Measurements from ENCODE around the gene MYL5. TPM values are rescaled to one million over a fixed set of nuclear protein-coding genes. Genes with fewer than 3 reads are reported as not detected.

MYL5 gene, protein sequence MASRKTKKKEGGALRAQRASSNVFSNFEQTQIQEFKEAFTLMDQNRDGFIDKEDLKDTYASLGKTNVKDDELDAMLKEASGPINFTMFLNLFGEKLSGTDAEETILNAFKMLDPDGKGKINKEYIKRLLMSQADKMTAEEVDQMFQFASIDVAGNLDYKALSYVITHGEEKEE
- total RNA-seq (2014; rRNA removed; shearing (Covaris generic)): 44.9 and 47.0 TPM in 2 replicates

DNA sequence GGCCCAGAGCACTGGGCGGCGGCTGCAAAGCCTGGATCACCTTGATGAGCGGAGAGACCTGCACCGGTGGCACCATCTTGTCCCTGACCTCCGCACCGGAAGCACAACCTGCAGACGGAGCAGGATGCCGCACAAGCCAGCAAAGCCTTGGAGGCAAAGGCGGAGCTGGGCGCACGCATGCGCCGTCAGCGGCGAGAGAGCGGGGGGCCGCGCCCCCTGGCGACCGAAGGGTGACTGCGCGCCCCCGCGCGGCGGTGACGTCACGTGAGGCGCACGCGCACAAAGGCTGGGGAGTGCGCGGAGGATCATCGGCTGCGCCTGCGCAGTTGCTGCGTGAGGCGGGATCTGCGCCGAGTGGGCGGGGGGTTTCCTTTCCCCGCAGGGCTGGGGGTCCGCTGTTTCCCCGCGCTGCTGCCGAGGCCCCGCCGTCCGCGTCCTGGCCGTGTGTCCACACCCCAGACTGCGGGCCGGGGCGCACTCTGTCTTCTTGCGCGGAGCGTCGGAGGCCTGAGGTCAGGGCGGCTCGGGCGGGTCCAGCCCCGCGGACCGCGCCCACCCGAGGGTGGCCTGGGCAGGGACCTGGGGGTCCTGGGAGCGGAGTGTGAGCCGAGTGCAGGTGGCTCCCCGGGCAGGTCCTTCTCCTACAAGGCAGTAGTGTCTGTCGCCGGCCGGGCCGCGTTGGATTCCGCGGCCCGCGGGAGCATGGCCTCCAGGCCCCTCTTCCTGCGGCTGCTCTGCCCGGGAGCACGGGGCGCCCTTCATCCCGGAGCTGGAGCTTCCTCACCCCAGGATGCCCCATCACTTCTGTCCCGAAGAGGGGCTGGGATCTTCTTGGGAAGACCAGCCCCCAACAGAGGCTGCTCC, at the start of gene MYL5, which contains the start of gene ATP5ME:
MYL5 (plus strand) TSS at position 371 of the 864 bp plus-strand sequence. CDS start 3,485 bp downstream, outside the sequence.
ATP5ME (minus strand) TSS at position 105 of the 864 bp plus-strand sequence; CDS start at position 76, 29 bp downstream.

DNA sequence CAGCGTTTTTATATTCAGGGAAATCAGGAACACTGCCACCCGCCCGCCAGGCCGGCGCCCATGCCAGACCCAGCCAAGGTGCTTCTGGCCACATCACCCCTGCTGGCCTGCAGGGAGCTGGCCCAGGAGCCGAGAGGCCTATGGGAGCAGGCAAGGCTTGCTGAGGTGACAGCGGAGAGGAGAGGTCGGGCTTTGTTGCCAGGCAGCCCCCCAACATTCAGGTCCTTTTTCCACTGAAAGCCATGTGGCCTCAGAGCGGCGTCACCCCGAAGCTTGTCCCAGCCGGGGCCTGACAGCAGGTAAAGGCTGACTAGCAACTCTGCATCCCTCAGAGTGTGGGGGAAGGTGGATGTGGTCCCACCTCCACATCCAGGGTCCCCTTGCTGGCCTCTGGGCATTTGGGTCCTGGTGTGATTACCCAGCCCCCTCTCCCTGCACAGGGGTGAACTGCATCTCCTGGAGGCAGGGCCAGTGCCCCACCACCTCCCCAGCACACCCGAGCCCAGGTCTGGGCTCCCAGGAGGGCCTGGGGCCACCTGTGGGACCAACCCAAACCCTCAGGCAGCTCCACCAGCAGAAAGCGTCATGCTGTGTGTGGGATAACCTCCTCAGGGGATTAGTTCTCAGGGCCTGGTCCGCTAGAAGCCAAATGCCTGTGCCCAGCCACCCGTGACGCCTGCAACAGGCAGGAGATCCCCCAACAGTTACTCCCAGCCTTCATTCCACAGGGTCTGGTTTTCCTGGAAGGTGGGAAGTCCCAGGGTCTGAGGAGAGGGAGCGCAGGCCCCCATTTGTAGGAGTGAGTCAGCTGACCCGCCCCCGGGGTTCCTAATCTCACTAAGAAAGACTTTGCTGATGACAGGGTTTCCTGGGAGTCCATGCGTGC, 49.4 kb upstream of the MYL5 start, which contains the start of gene PDE6B:
PDE6B (plus strand) TSS at position 869 of the 886 bp plus-strand sequence. CDS start 54 bp downstream, outside the sequence.

GRCh38 chr4:688854-689681, 14.7 kb downstream of the MYL5 start, which contains the start of gene SLC49A3:
Gene SLC49A3, minus strand, starts transcription at chr4:689151. Its CDS starts 24 bp downstream, at chr4:689127.

GRCh38 chr4:705278-706082, 31.1 kb downstream of the MYL5 start, which contains the start of gene PCGF3:
Gene PCGF3, plus strand, starts transcription at chr4:705832. Its CDS starts 27,849 bp downstream, at chr4:733681.

Other genes starting within 250 kb of the MYL5 start
- 16.2 and 23.8 TPM in 2 replicates for gene ZNF721, start 175.4 kb upstream of the MYL5 start, total RNA-seq (2014; rRNA removed; shearing (Covaris generic))
- 42.0 and 42.8 TPM in 2 replicates for gene PIGG, start 175.3 kb upstream of the MYL5 start, total RNA-seq (2014; rRNA removed; shearing (Covaris generic))
- gene TMEM271, start 98.2 kb upstream of the MYL5 start, total RNA-seq (2014; rRNA removed; shearing (Covaris generic)): 0.08 TPM in 1 of 2 replicates, not detected in the other
- 4.5 and 5.1 TPM in 2 replicates for gene PDE6B, start 49.0 kb upstream of the MYL5 start, total RNA-seq (2014; rRNA removed; shearing (Covaris generic))
- gene ATP5ME, start 266 bp upstream of the MYL5 start, total RNA-seq (2014; rRNA removed; shearing (Covaris generic)): 511 and 625 TPM in 2 replicates
- gene SLC49A3, start 14.6 kb downstream of the MYL5 start, total RNA-seq (2014; rRNA removed; shearing (Covaris generic)): 0.45 and 0.60 TPM in 2 replicates
- gene PCGF3, start 31.3 kb downstream of the MYL5 start, total RNA-seq (2014; rRNA removed; shearing (Covaris generic)): 48.8 and 49.0 TPM in 2 replicates
- gene CPLX1, start 151.6 kb downstream of the MYL5 start, total RNA-seq (2014; rRNA removed; shearing (Covaris generic)): 0.05 TPM in 1 of 2 replicates, not detected in the other